B cell (primary cell): ENCODE results near the gene CYP4F3.

Experiments
- EZH2 ChIP-seq: IDR thresholded peaks from 2 replicates; pipeline ENCODE4 v1.6.1; 2012; ENCODE audit warnings: borderline replicate concordance, low read depth, mild to moderate bottlenecking, moderate library complexity, low read length; ENCODE audit not compliant: insufficient read depth, poor library complexity, severe bottlenecking
- TF ChIP-seq, protein P1 (sequence below): fragments of 200-600 bp; IDR thresholded peaks from one replicate; pipeline ENCODE4 v1.8.0; 2022; ENCODE audit warnings: antibody characterized with exemption, mild to moderate bottlenecking

DNA sequence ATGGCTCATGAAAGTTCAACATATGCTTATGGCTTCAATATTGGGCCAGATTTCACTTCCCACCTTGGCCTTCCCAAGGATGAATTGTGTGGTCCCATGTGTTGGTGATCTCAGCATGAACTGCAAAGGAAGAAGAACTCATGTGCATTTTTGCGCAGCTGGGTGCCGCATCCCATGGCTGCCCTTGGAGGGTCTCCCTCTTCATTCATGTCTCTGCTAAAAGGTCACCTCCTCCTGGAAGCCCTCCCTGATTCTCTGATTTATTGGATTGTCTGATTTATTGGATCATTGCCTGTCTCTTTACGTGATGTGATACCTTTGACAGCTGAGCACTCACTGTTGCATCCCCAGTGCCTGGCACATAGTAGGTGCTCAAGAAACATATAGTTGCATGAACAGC lies 27.4 kb upstream of the CYP4F3 start:
- TF ChIP-seq, protein P1, sequence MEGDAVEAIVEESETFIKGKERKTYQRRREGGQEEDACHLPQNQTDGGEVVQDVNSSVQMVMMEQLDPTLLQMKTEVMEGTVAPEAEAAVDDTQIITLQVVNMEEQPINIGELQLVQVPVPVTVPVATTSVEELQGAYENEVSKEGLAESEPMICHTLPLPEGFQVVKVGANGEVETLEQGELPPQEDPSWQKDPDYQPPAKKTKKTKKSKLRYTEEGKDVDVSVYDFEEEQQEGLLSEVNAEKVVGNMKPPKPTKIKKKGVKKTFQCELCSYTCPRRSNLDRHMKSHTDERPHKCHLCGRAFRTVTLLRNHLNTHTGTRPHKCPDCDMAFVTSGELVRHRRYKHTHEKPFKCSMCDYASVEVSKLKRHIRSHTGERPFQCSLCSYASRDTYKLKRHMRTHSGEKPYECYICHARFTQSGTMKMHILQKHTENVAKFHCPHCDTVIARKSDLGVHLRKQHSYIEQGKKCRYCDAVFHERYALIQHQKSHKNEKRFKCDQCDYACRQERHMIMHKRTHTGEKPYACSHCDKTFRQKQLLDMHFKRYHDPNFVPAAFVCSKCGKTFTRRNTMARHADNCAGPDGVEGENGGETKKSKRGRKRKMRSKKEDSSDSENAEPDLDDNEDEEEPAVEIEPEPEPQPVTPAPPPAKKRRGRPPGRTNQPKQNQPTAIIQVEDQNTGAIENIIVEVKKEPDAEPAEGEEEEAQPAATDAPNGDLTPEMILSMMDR = no peak
- TF ChIP-seq EZH2 = no peak
